Measurements from ENCODE around the gene ZDHHC14.

ZDHHC14 gene

GRCh38 chr6:157667211-157668008 lies 286.4 kb downstream of the ZDHHC14 start:
- H3K4me3 Mint-ChIP-seq = peak overlapping the region; percentile 9
- H3K9me3 Mint-ChIP-seq = no peaks in the 10 kb centered on the region

DNA sequence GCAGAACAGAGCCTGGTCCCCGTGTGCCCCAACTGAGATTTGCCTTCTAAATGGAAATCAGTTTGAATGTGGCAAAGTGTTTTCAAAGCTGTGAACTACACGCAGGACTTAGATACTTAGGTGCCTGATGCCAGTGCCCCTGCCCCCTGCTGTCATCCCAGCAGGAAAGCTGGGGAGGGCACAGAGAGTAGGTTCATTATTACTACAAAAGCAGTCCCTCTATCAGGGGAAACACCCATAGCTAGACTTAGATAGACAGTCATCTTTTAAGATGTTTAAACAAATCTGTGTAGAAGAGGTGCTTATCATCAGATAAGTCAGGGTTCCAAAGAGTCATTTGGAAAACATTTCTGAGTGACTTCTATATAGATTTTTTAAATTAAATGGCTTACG lies 287.0 kb downstream of the ZDHHC14 start:
- Mint-ChIP-seq H3K36me3 (peaks cover 6% of the 10 kb centered on the region), H3K4me1 (peaks cover 7% of the 10 kb centered on the region), H3K27ac (no peak overlapping the region), H3K9me3 (no peaks in the 10 kb centered on the region), H3K4me3 (no peak overlapping the region)
- no peak for DNase-seq (ENCODE audit: low spot score in 2 of 2)
- ATAC-seq = no peak

More at GRCh38 chr6:157667211-157668008, 286.4 kb downstream of the ZDHHC14 start:
- H3K27ac Mint-ChIP-seq = no peak overlapping the region
- ATAC-seq (peak; percentile 71), DNase-seq (ENCODE audit: low spot score in 2 of 2) (peak; percentile 46 to 75)
- peaks cover 6% of the 10 kb centered on the region for H3K36me3 Mint-ChIP-seq
- H3K4me1 Mint-ChIP-seq = peaks cover 7% of the 10 kb centered on the region

- DNase-seq (ENCODE audit: low spot score in 2 of 2) = no peak
- H3K9me3 Mint-ChIP-seq = no peaks in the 10 kb centered on the region
- H3K36me3 Mint-ChIP-seq = peaks cover 6% of the 10 kb centered on the region
- ATAC-seq = no peak
- no peak overlapping the region for H3K27ac Mint-ChIP-seq
- peaks cover 7% of the 10 kb centered on the region for H3K4me1 Mint-ChIP-seq
- H3K4me3 Mint-ChIP-seq = no peak overlapping the region
Measured at GRCh38 chr6:157668713-157669112, 287.7 kb downstream of the ZDHHC14 start.

- peaks cover 7% of the 10 kb centered on the region for H3K4me1 Mint-ChIP-seq
- H3K36me3 Mint-ChIP-seq = peaks cover 6% of the 10 kb centered on the region
- H3K27ac Mint-ChIP-seq = peak overlapping the region; percentile 32
- DNase-seq (ENCODE audit: low spot score in 2 of 2) (no peak), ATAC-seq (no peak)
- H3K4me3 Mint-ChIP-seq = no peak overlapping the region
- no peaks in the 10 kb centered on the region for H3K9me3 Mint-ChIP-seq
Measured at GRCh38 chr6:157669323-157669722, 288.3 kb downstream of the ZDHHC14 start.

- ATAC-seq (no peak), DNase-seq (ENCODE audit: low spot score in 2 of 2) (no peak)
- Mint-ChIP-seq H3K4me3 (no peak overlapping the region), H3K27ac (peak overlapping the region; percentile 32), H3K9me3 (no peaks in the 10 kb centered on the region), H3K4me1 (peaks cover 7% of the 10 kb centered on the region), H3K36me3 (peaks cover 6% of the 10 kb centered on the region)
Measured at GRCh38 chr6:157669747-157670216, 288.8 kb downstream of the ZDHHC14 start.

- no peak for ATAC-seq
- H3K4me1 Mint-ChIP-seq = peaks cover 7% of the 10 kb centered on the region
- no peak overlapping the region for H3K27ac Mint-ChIP-seq
Measured at GRCh38 chr6:157670466-157671186, 289.6 kb downstream of the ZDHHC14 start.

DNA sequence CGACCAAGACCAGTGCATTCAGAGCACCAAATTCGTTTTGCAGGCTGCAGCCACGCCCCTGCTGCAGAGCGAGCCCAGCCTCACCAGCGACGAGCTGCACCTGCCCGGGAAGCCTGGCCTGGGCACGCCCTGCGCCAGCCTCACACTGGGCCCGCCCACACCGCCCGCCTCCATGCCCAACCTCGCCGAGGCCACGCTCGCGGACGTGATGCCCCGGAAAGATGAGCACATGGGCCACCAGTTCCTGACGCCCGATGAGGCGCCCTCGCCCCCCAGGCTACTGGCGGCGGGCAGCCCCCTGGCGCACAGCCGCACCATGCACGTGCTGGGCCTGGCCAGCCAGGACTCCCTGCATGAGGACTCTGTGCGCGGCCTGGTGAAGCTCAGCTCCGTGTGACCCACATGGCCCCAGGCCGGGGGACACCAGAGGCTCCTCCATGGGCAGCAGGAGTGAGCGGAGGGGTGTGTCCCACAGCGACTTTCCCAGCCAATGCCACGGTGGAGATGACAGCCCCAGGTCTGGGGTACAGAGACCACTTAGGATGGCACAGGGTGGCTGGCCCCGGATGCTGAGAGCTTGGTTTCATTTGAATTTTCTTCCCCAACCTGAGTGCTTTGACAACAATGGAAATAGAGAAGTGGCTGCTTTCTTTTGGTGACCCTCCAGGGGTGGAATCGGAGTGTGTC lies 291.9 kb downstream of the ZDHHC14 start:
- no peak for ATAC-seq
- no peak overlapping the region for H3K27ac Mint-ChIP-seq

More at GRCh38 chr6:157670466-157671186, 289.6 kb downstream of the ZDHHC14 start:
- no peak for DNase-seq (ENCODE audit: low spot score in 2 of 2)
- Mint-ChIP-seq H3K9me3 (no peaks in the 10 kb centered on the region), H3K4me3 (no peak overlapping the region), H3K36me3 (peaks cover 6% of the 10 kb centered on the region)

DNA sequence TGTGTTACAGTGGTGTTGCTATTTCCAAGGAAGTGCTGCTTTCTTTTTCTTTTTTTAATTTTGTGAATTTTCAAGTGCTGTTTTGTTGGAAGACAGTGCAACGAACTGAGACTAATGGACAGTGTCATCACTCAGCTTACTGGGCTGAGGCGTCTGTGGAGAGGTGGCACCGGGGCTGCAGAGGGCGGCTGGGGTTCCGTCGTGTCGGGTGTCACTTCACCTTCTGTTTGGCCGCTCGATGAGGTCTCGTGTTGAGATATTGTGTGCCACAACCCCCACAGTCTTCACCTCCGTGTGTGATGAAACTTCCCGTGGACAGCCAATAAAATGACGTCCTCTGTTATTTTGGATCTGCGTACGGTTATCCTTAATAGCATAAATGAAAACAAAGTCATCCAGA lies 292.6 kb downstream of the ZDHHC14 start:
- no peaks in the 10 kb centered on the region for H3K36me3 Mint-ChIP-seq
- ATAC-seq = no peak
- H3K4me3 Mint-ChIP-seq = no peak overlapping the region
- DNase-seq (ENCODE audit: low spot score in 2 of 2) = no peak
- no peaks in the 10 kb centered on the region for H3K9me3 Mint-ChIP-seq
- H3K27ac Mint-ChIP-seq = no peak overlapping the region
- H3K4me1 Mint-ChIP-seq = no peaks in the 10 kb centered on the region

More for the DNA sequence above, 291.9 kb downstream of the ZDHHC14 start:
- Mint-ChIP-seq H3K36me3 (no peaks in the 10 kb centered on the region), H3K9me3 (no peaks in the 10 kb centered on the region), H3K4me1 (no peaks in the 10 kb centered on the region), H3K4me3 (no peak overlapping the region)
- no peak for DNase-seq (ENCODE audit: low spot score in 2 of 2)

DNA sequence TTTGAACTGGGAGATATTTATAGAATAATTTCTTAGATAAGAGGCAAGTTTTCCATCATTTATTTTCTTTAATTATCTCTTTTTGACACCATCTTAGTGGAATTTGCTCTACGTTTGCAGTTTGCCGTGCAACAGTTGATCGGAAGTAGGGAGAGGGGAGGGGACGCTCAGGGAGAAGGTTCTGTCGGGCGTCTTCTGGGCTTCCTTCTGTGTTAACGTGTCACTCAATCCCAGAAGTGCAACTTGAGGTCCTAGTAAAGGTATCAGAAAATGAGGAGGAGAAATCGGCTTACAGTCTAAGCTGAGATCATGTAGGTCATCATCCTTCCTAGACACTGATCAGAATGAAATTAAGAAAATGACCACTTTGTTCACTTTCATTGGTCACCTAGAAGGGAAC lies 293.1 kb downstream of the ZDHHC14 start:
- H3K27ac Mint-ChIP-seq = no peak overlapping the region
- no peak for ATAC-seq
- no peaks in the 10 kb centered on the region for H3K9me3 Mint-ChIP-seq
- no peaks in the 10 kb centered on the region for H3K36me3 Mint-ChIP-seq
- no peak overlapping the region for H3K4me3 Mint-ChIP-seq
- H3K4me1 Mint-ChIP-seq = no peaks in the 10 kb centered on the region
- no peak for DNase-seq (ENCODE audit: low spot score in 2 of 2)

GRCh38 chr6:157675831-157676230 lies 294.8 kb downstream of the ZDHHC14 start:
- no peaks in the 10 kb centered on the region for H3K9me3 Mint-ChIP-seq
- no peak for ATAC-seq

GRCh38 chr6:157676241-157676640 lies 295.3 kb downstream of the ZDHHC14 start:
- DNase-seq (ENCODE audit: low spot score in 2 of 2) = no peak
- ATAC-seq = no peak
- H3K4me1 Mint-ChIP-seq = no peaks in the 10 kb centered on the region
- H3K4me3 Mint-ChIP-seq = no peak overlapping the region
- no peak overlapping the region for H3K27ac Mint-ChIP-seq
- no peaks in the 10 kb centered on the region for H3K9me3 Mint-ChIP-seq
- no peaks in the 10 kb centered on the region for H3K36me3 Mint-ChIP-seq

More at GRCh38 chr6:157675831-157676230, 294.8 kb downstream of the ZDHHC14 start:
- Mint-ChIP-seq H3K36me3 (no peaks in the 10 kb centered on the region), H3K4me3 (no peak overlapping the region), H3K4me1 (no peaks in the 10 kb centered on the region), H3K27ac (no peak overlapping the region)
- no peak for DNase-seq (ENCODE audit: low spot score in 2 of 2)

GRCh38 chr6:157677235-157677634 lies 296.2 kb downstream of the ZDHHC14 start:
- Mint-ChIP-seq H3K9me3 (no peaks in the 10 kb centered on the region), H3K4me1 (no peaks in the 10 kb centered on the region), H3K36me3 (no peaks in the 10 kb centered on the region), H3K4me3 (no peak overlapping the region), H3K27ac (no peak overlapping the region)
- DNase-seq (ENCODE audit: low spot score in 2 of 2) (no peak), ATAC-seq (no peak)

GRCh38 chr6:157679605-157680580 lies 298.9 kb downstream of the ZDHHC14 start:
- no peak for ATAC-seq
- Mint-ChIP-seq H3K4me3 (no peak overlapping the region), H3K4me1 (no peaks in the 10 kb centered on the region), H3K9me3 (no peaks in the 10 kb centered on the region), H3K27ac (no peak overlapping the region), H3K36me3 (no peaks in the 10 kb centered on the region)
- no peak for DNase-seq (ENCODE audit: low spot score in 2 of 2)

DNA sequence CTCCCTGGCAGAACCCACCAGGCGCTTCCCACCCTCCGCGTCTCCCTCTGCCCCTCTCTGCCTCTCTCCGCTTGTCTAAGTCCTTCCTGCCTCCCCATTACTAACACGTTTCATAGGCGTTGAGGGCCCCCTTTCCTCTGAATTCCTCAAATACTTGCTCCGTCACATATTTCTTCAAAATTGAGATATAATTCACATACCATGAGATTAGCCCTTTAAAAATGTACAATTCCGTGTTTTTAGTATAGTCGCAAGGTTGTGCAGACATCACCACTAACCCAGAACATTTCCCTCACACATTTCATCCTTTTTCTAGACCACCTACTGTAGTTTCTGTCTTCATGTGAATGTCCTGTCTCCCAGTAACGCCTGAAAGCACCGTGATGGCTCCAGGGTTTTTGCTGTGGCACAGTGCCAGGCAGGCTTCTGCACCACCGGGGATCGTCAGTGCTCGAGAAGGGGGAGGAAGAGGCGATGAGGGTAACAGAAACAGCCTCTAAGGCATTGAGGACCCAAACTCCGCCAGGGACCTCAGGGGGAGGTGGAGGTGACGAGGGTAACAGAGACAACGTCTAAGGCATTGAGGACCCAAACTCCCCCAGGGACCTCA lies 300.2 kb downstream of the ZDHHC14 start:
- H3K36me3 Mint-ChIP-seq = no peaks in the 10 kb centered on the region
- H3K27ac Mint-ChIP-seq = no peak overlapping the region
- DNase-seq (ENCODE audit: low spot score in 2 of 2) = no peak
- no peaks in the 10 kb centered on the region for H3K4me1 Mint-ChIP-seq
- no peak overlapping the region for H3K4me3 Mint-ChIP-seq
- no peaks in the 10 kb centered on the region for H3K9me3 Mint-ChIP-seq
- no peak for ATAC-seq
